HG03575 (cell line): Measurements from ENCODE around the gene INSL6.
"Not testable (repeated sequence)": the region's sequence is repeated elsewhere in the genome, so short reads cannot be mapped to it uniquely, and the experiment has no call there.

Experiments used
- ATAC-seq: cut with Tn5 transposase; IDR thresholded peaks from one replicate; pipeline ENCODE4 v1.9.1; 2021; ENCODE audit not compliant: unreplicated experiment, insufficient number of reproducible peaks, low FRiP score; ENCODE audit errors: extremely low read depth

INSL6 gene, protein sequence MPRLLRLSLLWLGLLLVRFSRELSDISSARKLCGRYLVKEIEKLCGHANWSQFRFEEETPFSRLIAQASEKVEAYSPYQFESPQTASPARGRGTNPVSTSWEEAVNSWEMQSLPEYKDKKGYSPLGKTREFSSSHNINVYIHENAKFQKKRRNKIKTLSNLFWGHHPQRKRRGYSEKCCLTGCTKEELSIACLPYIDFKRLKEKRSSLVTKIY

DNA sequence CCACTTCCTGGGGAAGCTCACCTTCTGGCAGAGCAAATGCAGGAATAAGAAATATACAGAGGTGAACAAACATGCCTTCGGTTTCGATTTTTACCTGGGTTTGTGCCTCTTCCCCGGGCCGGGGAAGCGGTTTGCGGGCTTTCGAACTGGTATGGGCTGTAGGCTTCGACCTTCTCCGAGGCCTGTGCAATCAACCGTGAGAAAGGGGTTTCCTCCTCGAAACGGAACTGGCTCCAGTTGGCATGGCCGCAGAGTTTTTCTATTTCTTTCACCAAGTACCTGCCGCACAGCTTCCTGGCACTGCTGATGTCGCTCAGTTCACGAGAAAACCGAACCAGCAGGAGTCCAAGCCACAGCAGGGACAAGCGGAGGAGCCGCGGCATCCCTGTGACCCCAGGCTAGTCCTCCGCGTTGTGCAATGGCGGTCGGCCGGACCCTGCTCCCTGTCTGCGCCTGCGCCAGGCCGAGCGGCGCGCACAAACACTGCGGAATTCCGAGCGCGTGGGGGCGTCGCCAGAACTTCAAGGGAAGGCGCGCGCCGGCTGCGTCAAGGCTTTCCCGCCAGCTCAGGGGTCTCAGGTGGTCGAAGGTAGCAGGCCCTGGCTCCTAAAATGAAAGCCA, at the start of gene INSL6:
Gene INSL6 (minus strand): TSS at position 420 of the 621 bp plus-strand sequence. CDS start 37 bp downstream, at position 383.
- ATAC-seq: no peak

DNA sequence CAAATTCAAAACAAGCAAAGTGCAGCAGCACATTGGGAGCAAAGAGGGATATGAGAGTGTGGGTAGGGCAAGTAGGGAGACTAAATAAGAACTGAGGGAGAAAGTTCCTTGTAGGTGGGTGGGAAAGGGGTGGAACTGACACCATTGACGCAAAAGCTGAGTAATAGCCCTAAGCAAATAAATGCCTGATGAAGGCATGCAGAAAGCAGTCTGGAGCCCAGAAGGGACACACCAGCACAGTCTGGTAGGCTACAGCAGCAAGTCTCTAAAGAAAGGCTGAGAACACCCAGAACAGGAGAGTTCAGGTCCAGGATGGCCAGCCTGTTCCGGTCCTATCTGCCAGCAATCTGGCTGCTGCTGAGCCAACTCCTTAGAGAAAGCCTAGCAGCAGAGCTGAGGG, 45.8 kb upstream of the INSL6 start, which contains the start of gene INSL4:
Gene INSL4 (plus strand): TSS at position 208 of the 400 bp plus-strand sequence. CDS start 105 bp downstream, at position 313.
- ATAC-seq: no peak

DNA sequence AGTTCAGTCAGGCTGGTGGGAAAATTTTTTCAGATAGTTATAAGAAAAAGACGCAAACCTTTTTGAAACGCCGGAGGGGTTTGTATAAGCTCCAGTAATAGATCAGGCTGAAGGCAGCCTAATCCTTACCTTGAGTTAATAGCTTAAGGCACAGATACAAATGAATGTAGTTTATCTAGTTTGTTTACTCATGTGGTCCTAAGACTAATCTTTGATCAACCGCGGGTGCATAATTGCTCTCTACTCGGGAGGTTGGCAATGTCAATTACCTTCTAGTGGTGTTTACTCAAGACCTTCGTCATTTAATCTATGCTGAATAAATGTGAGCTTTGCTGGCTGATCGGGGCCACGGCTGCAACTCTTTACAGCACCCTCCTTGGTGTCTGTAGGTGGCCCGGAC, 45.1 kb upstream of the INSL6 start:
- ATAC-seq: no peak

DNA sequence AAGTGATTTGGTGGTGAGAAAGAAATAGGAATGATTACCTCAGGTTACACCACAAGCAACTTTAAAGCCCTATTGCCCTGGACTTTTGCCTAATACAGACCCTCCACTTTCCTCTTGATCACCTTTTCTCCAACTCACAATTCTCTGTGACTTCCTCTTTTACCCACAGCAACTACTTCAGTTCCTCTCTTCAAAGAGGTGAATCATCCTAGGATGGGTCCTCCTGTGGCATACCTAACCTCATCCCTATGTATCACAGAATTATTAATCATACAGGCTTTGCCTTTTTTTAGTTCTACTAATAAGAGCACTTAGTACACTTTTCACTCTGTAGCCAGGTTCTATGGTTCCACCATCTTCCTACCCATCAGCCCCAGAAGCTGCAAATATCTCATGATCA, 19.6 kb upstream of the INSL6 start:
- no peak for ATAC-seq

DNA sequence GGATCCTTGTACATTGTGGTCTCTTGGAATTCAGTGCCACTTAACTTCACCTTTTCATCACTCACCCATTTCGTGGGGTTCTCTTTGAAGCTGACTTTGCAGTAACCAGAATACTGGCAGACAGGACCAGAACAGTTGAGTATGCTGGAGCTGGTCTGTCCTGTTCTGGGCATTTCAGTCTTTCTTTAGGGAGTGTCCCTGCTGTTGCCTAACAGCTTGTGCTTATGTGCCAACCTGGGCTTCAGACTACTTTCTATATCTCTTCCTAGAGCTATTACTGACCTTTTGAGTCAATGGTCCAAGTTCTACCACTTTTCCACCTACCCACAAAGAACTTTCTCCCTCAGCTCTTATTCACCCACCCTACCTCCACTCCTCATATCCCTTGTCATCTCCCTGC, 10.0 kb upstream of the INSL6 start:
- ATAC-seq: no peak

DNA sequence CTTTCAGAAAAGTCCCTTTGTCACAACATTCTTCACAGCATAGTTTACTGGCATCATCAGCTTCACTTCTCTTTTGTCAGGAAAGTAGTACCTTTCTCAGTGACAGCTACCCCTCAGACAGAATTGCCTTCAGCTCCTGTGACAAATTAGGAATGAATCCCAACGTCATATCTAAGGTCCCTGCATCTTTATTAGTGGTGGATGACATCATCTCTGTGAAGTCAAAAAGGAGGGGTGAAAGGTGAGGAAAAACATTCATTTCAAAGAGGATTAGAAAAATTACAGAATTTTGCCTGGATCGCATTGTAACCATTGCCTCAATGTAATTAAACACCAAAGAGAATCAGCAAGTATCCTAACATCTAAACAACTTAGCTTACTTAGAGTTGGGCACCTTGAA, 7.9 kb upstream of the INSL6 start:
- no peak for ATAC-seq

DNA sequence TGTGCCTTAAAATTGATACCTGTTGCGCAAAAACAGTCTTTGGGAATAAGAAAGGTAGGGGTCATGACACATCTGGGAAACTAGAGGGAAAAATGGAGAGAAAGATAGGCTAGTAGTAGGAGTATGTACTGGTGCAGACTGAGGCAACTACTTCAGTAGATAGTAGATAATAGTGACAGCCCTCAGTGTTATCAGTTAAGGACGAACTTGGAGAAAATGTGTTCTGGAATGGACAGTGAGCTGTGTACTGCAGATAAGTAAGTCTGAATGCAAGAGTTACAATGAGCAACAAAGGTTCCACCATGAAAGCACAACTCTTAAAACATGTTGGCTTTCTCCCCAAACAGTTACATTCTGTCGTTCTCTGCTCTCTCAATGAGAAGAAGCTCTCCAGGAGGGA, 6.5 kb upstream of the INSL6 start:
- no peak for ATAC-seq

DNA sequence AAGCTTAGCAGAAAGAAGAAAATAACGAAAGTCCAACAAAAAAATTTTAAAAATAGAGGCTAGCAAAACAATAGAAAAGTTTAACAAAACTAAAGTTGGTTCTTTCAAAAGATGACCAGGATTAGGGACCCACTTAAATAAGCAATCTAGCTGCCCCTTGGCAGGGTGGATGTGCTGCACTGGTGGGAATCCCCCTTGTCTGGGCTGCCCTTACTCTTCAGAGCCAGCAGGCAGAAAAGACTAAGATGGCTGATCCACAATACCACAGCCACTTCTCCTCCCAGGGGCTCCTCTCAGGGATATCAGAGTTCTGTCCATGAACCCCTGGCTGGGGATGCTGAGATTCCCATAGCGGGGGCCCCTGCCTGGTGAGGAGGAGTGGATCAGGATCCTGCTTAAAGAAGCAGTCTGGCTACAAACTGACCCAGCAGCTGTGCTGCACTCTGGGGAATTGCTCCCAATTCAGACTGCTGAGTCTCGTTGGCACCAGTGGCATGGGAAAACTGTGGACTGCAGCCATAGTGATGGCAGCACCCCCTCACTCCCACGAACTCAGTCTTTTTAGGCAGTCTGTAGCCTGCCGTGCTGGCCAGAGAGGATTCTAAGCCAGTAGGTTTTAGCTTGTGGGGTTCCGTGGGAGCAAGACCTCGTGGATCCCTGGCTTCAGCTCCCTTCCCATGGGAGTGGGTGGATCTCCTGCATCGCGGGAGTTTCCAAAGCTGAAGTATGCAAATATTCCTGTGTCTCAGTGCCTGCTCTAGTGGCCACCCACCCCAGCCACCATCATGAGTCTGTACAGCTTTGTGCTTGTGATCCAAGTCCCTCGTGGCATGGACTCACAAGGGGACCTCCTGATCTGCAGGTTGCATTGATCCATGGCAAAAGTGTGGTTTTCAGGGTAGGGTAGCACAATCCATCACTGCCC, 2.9 kb upstream of the INSL6 start:
- ATAC-seq: no peak

DNA sequence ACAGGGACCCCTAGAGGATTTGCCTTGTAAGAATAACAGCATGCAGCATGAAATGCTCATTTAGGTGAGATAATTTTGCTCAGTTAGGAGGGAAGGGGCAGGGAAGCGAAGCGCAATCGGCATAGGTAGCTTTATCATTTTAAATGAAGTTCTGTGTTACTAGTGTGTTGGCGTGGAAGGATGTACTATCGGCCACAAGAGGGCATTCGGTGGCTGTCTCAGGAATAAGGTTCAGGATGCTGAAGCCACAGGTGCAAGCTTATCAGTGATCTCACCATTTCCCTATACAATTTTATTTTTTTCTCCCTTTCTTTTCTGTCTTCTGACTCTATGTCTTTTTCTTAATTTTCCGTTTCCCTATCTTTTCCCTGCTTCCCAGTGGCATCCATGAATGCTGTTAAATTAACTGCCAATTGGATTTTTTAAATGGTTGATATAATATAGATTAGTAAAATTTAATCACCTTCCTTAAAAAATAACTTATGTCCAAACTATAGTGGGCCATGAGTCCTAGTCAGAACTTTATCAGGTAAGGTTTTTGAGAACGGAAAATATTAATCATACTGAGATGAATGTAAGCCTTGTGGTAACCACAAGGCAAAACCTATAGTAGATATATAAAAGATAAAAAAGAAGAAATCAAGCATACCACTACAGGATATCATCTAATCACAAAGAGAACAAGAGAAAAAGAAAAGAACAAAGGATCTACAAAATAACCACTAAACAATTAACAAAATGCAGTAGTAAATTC, 1.2 kb upstream of the INSL6 start:
- no peak for ATAC-seq

DNA sequence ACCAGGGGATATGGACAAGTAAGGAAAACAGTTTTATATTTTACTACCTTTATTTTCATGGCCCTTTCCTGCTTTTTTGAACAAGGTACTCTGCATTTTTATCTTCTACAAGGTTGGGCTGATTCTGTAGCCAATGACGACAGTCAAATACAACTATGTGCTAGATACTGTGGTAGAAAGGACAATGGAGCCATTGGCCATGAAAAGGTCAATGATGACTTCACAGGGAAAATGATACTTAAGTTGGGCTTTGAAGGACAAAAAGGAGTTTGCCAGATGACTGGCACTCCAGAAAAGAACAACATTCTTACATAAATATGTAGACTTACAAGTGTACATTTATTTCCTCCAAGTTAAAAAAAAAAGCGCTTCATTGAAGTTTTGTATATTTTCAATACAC, 663 bp downstream of the INSL6 start:
- no peak for ATAC-seq

DNA sequence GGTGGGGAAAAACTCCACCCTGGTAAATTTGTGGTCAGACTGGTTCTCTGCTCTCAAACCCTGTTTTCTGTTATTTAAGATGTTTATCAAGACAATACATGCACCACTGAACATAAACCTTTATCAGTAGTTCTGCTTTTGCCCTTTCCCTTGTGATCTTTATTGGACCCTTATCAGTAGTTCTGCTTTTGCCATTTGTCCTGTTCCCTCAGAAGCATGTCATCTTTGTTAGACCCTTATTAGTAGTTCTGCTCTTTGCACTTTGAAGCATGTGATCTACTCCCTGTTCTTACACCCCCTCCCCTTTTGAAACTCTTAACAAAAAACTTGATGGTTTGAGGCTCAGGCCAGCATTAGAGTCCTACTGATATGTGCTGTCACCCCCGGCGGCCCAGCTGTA, 4.8 kb downstream of the INSL6 start:
- ATAC-seq: not testable (repeated sequence)

DNA sequence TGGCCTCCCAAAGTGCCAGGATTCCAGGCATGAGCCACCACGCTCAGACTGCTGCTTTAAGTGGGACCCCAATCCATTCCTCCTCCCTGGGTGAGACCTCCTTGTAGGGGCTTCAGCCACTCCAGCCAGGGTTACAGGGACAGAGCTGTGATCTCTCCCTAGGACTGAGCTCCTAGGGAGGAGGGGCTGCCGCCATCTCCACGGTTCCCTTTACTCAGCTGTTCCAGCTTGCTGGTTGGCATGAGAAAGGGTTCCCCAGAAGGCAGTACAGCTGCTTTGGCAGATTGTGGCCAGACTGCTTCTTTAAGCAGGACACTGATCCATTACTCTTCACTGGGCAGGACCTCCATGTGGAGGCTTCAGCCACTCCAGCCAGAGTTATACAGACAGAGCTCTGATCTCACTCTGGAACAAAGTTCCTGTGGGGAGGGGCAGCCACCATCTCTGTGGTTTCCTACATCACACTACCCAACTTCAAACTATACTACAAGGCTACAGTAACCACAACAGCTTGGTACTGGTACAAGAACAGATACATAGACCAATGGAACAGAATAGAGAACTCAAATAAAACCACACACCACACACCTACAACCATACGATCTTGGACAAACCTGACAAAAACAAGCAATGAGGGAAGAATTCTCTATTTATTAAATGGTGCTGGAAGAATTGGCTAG, 7.2 kb downstream of the INSL6 start:
- no peak for ATAC-seq

DNA sequence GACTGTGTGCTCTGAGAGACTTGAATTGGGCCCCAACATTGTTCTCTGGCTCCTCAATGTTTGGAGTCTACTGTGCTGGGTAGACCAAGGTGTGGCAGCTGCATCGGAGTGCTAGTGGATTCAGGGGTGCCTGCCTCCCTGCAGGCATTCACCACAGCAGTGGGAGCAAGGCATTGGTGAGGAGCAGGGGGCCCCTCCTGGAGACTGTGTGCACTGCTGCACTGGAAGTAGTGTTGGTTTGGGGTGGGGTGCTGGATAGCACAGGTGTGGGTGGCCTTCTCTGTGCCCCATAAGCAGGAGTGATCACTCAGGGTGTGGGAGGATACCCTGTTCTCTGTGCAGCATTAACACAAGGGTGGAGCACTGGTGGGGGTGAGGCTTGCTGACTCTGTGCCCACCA, 39.2 kb downstream of the INSL6 start:
- no peak for ATAC-seq

DNA sequence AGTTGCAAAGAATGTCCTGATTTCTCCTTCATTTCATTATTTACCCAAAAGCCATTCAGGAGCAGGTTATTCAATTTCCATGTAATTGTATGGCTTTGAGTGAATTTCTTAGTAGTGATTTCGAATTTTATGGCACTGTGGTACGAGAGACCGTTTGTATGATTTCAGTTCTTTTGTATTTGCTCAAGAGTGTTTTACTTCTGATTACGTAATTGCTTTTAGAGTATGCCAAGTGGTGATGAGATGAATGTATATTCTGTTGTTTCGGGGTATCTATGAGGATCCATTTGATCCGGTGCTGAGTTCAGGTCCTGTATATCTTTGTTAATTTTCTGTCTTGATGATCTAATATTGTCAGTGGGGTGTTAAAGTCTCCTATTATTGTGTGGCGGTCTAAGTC, 41.2 kb downstream of the INSL6 start:
- ATAC-seq: no peak

DNA sequence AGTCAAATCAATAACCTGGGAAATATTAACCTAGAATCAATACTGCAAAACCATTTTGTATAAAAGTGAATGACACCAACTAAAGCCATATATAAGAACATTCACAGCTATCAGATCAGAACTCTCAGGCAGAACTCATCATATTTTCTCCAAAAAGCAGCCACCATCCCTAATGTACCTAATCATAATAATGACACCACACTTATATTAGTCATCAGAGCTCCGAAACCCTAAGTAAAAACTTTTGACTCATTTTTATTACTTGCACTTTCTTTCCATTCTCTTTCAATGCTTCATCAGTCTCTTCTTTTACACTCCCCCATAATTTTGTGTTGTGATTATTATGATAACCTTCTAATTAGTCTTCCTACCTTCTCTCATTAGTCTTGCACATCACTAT, 45.3 kb downstream of the INSL6 start:
- ATAC-seq: no peak

DNA sequence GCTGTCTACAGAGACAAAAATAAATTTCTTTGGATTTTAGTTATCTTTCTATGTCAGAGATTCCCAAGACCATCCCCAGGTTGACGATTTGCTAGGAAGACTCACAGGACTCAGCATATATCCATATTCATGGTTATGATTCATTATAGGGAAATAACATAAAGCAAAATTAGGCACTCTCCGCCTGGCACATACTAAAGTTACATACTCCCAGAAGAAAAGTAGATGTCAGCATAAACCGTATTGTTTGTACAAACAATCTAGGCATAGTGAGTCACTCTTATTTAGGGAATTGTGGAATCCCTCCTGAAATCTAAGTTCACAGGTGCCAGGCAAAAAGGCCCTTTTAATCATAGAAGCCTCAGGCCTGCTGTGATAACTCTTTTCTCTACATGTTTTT, 62.9 kb downstream of the INSL6 start:
- ATAC-seq: no peak

DNA sequence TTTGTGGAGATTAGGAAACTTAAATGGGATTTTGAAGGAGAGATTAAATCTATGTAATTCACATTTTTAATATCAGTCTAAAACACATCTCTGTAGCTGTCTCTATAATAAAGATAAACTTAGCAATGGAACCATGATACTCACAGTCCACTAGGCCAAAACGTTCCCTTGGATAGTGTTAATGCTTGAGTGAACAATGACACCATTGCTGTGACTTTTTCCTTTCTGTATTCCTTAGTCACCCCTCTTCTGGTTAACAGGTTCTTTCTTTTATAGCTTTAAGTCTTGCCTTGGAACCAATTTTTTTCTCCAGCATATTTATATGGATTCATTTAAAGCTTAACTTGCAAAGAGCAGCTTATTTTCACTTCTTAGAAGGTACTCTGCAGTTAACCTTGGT, 63.3 kb downstream of the INSL6 start:
- no peak for ATAC-seq

DNA sequence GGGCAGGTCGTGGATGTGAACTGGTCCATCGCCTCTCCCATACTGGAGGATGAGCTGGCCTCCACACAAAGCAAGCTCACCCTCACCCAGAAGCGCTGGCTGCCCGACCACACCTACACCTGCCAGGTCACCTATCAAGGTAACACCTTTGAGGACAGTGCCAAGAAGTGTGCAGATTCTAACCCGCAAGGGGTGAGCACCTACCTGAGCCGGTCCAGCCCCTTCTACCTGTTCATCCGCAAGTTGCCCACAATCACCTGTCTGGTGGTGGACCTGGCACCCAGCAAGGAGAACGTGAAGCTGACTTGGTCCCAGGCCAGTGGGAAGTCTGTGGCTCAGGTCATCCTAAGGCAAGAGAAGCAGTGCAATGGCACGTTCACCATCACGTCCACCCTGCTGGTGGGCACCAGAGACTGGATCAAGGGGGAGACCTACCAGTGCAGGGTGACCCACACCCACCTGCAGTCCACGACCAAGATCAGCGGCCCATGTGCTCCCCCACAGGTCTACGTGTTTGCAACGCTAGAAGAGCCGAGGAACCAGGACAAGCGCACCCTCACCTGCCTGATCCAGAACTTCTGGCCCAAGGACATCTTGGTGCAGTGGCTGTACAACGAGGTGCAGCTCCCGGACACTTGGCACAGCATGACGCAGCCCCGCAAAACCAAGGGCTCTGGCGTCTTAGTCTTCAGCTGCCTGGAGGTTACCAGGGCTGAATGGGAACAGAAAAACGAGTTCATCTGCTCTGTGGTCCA, 71.3 kb downstream of the INSL6 start:
- ATAC-seq: no peak
